HEK293 (cell line): ENCODE results near the gene NRN1L.

Experiments used
- CTCF ChIP-seq: fragments of 450-650 bp; formaldehyde crosslinking; IDR thresholded peaks from 2 replicates; pipeline ENCODE4 v1.5.1; 2016; ENCODE audit warnings: missing biosample characterization, missing genetic modification characterization
- ELK4 ChIP-seq: IDR thresholded peaks from 2 replicates; pipeline ENCODE4 v1.6.1; 2011; ENCODE audit warnings: mild to moderate bottlenecking, low read depth, low read length, borderline replicate concordance
- SP3 ChIP-seq: fragments of 450-650 bp; formaldehyde crosslinking; IDR thresholded peaks from 2 replicates; pipeline ENCODE4 v1.5.1; 2016; ENCODE audit warnings: missing biosample characterization, missing genetic modification characterization
- TCF7L2 ChIP-seq: IDR thresholded peaks from 2 replicates; pipeline ENCODE4 v1.6.1; 2011; ENCODE audit warnings: low read depth, mild to moderate bottlenecking, inconsistent platforms, low read length, moderate library complexity, borderline replicate concordance
- WT1 ChIP-seq: fragments of 450-650 bp; formaldehyde crosslinking; IDR thresholded peaks from 2 replicates; pipeline ENCODE4 v1.5.1; 2016; ENCODE audit warnings: missing biosample characterization, missing genetic modification characterization
- ZBTB1 ChIP-seq: fragments of 450-650 bp; formaldehyde crosslinking; IDR thresholded peaks from 2 replicates; pipeline ENCODE4 v1.5.1; 2016; ENCODE audit warnings: missing biosample characterization, missing genetic modification characterization
- ZBTB20 ChIP-seq: fragments of 450-650 bp; formaldehyde crosslinking; IDR thresholded peaks from 2 replicates; pipeline ENCODE4 v1.5.1; 2016; ENCODE audit warnings: missing biosample characterization, missing genetic modification characterization
- ZBTB48 ChIP-seq: fragments of 450-650 bp; formaldehyde crosslinking; IDR thresholded peaks from 2 replicates; pipeline ENCODE4 v1.5.1; 2016; ENCODE audit warnings: missing biosample characterization, missing genetic modification characterization
- ZBTB6 ChIP-seq: fragments of 450-650 bp; formaldehyde crosslinking; IDR thresholded peaks from 2 replicates; pipeline ENCODE4 v1.5.1; 2017; ENCODE audit warnings: missing biosample characterization, missing genetic modification characterization
- ZBTB8A ChIP-seq: fragments of 450-650 bp; formaldehyde crosslinking; IDR thresholded peaks from 2 replicates; pipeline ENCODE4 v1.5.1; 2016; ENCODE audit warnings: missing biosample characterization, missing genetic modification characterization
- ZNF138 ChIP-seq: fragments of 450-650 bp; formaldehyde crosslinking; IDR thresholded peaks from 2 replicates; pipeline ENCODE4 v1.5.1; 2016; ENCODE audit warnings: missing biosample characterization, missing genetic modification characterization, borderline replicate concordance
- ZNF148 ChIP-seq: fragments of 450-650 bp; formaldehyde crosslinking; IDR thresholded peaks from 2 replicates; pipeline ENCODE4 v1.5.0; 2017; ENCODE audit warnings: missing biosample characterization, missing genetic modification characterization, borderline replicate concordance
- ZNF157 ChIP-seq: fragments of 450-650 bp; formaldehyde crosslinking; IDR thresholded peaks from 2 replicates; pipeline ENCODE4 v1.5.1; 2016; ENCODE audit warnings: missing biosample characterization, missing genetic modification characterization
- ZNF19 ChIP-seq: fragments of 450-650 bp; formaldehyde crosslinking; IDR thresholded peaks from 2 replicates; pipeline ENCODE4; 2016; ENCODE audit warnings: missing biosample characterization, missing genetic modification characterization, low read depth
- ZNF248 ChIP-seq: fragments of 450-650 bp; formaldehyde crosslinking; IDR thresholded peaks from 2 replicates; pipeline ENCODE4 v1.5.1; 2017; ENCODE audit warnings: missing biosample characterization, missing genetic modification characterization
- ZNF350 ChIP-seq: fragments of 450-650 bp; formaldehyde crosslinking; IDR thresholded peaks from 2 replicates; pipeline ENCODE4 v1.5.0; 2017; ENCODE audit warnings: missing biosample characterization, mild to moderate bottlenecking, missing genetic modification characterization
- ZNF501 ChIP-seq: fragments of 450-650 bp; formaldehyde crosslinking; IDR thresholded peaks from 2 replicates; pipeline ENCODE4 v1.5.1; 2016; ENCODE audit warnings: missing biosample characterization, missing genetic modification characterization
- ZNF518A ChIP-seq: fragments of 450-650 bp; formaldehyde crosslinking; conservative IDR thresholded peaks from 2 replicates; pipeline ENCODE4 v1.5.1; 2016; ENCODE audit warnings: low read depth, missing biosample characterization, missing genetic modification characterization
- ZNF549 ChIP-seq: fragments of 450-650 bp; IDR thresholded peaks from 2 replicates; pipeline ENCODE4 v1.5.1; 2018; ENCODE audit warnings: missing biosample characterization, missing genetic modification characterization, mild to moderate bottlenecking, inconsistent platforms, moderate library complexity
- ZNF610 ChIP-seq: fragments of 450-650 bp; formaldehyde crosslinking; IDR thresholded peaks from 2 replicates; pipeline ENCODE4 v1.5.1; 2016; ENCODE audit warnings: missing biosample characterization, missing genetic modification characterization, borderline replicate concordance
- ZNF624 ChIP-seq: fragments of 450-650 bp; formaldehyde crosslinking; IDR thresholded peaks from 2 replicates; pipeline ENCODE4 v1.5.1; 2017; ENCODE audit warnings: missing biosample characterization, missing genetic modification characterization
- ZNF670 ChIP-seq: fragments of 450-650 bp; formaldehyde crosslinking; IDR thresholded peaks from 2 replicates; pipeline ENCODE4 v1.5.1; 2016; ENCODE audit warnings: missing biosample characterization, missing genetic modification characterization, low read depth
- ZNF76 ChIP-seq: fragments of 450-650 bp; formaldehyde crosslinking; IDR thresholded peaks from 2 replicates; pipeline ENCODE4; 2016; ENCODE audit warnings: low read depth, missing biosample characterization, missing genetic modification characterization, borderline replicate concordance
- ZNF785 ChIP-seq: fragments of 450-650 bp; formaldehyde crosslinking; IDR thresholded peaks from 2 replicates; pipeline ENCODE4 v1.5.1; 2016; ENCODE audit warnings: missing biosample characterization, missing genetic modification characterization
- ZXDB ChIP-seq: fragments of 450-650 bp; formaldehyde crosslinking; IDR thresholded peaks from 2 replicates; pipeline ENCODE4 v1.5.1; 2016; ENCODE audit warnings: missing biosample characterization, missing genetic modification characterization

NRN1L gene

GRCh38 chr16:67935402-67936123, 50.9 kb downstream of the NRN1L start (continued):
- no peak for TF ChIP-seq ZNF248 (tag by site-specific recombination)
- no peak for TF ChIP-seq ZNF549 (tag by site-specific recombination)
- TF ChIP-seq ZNF670 (tag by site-specific recombination): no peak
- 0 out of 2 replicates have a peak, but pooled peaks have one; percentile 27 for TF ChIP-seq ZNF785 (tag by site-specific recombination)
- TF ChIP-seq ZBTB1 (tag by site-specific recombination): no peak
- no peak for TF ChIP-seq ZNF138
- no peak for TF ChIP-seq ZNF624
- peak; percentile 23; the same call in 1 of the 2 replicates for TF ChIP-seq ZNF76 (tag by site-specific recombination)
- TF ChIP-seq ZNF518A (tag by site-specific recombination): no peak
- no peak for TF ChIP-seq ZNF157 (tag by site-specific recombination)
- peak; percentile 48; the same call in 1 of the 2 replicates for TF ChIP-seq ZBTB8A
- TF ChIP-seq ZNF19: no peak
- TF ChIP-seq ZNF148 (tag by site-specific recombination): no peak
- peak; percentile 18; the same call in 1 of the 2 replicates for TF ChIP-seq CTCF (tag by site-specific recombination)
- peak; percentile 71 for TF ChIP-seq ZNF501 (tag by site-specific recombination)
- TF ChIP-seq WT1 (tag by site-specific recombination): peak; percentile 61; the same call in 1 of the 2 replicates
- no peak; the same call in 1 of the 2 replicates for TF ChIP-seq ZBTB48
- TF ChIP-seq ZBTB6 (tag by site-specific recombination): no peak
- peak; percentile 95 for TF ChIP-seq SP3 (tag by site-specific recombination)
- TF ChIP-seq TCF7L2: no peak
- peak; percentile 91 for TF ChIP-seq ZBTB20 (tag by site-specific recombination)
- 0 out of 2 replicates have a peak, but pooled peaks have one; percentile 37 for TF ChIP-seq ZNF610 (tag by site-specific recombination)
- TF ChIP-seq ZNF350 (tag by site-specific recombination): no peak
- peak; percentile 96 for TF ChIP-seq ZXDB (tag by site-specific recombination)
- TF ChIP-seq ELK4: no peak
